GM12878 (cell line): ENCODE measurements around the gene PRKG1. TPM values are rescaled to one million over a fixed set of nuclear protein-coding genes. Genes with fewer than 3 reads are reported as not detected.

Experiments used
- ATAC-seq: fragments of 200-7000 bp; cut with Tn5 transposase; 3 replicates; pipeline ENCODE4 v1.9.1; 2020; ENCODE audit warnings: mild to moderate bottlenecking, moderate library complexity
- BruUV-seq: library from RNA; stranded (reverse); fragments of 400-500 nt; replicated peaks from 2 replicates; lab custom pipeline; 2021; lab: Mats Ljungman, UMichigan
- CTCF ChIA-PET: fragments of 300-600 bp; sonication (Branson Sonifier 250); formaldehyde crosslinking; extraction: SDS; loops from one replicate; lab custom pipeline; 2021; ENCODE audit warnings: inconsistent platforms; lab: Yijun Ruan, JAX
- POLR2A ChIA-PET: fragments of 350-600 bp; formaldehyde crosslinking; extraction: SDS; loops from one replicate; lab custom pipeline; 2021; ENCODE audit warnings: inconsistent platforms; lab: Charles Lee
- RAD21 ChIA-PET: fragments of 300-600 bp; sonication (Branson Sonifier 250); formaldehyde crosslinking; loops from one replicate; lab custom pipeline; 2023; ENCODE audit warnings: antibody characterized with exemption; ENCODE audit not compliant: unreplicated experiment; lab: Charles Lee
- SMC1A ChIA-PET: fragments of 300-600 bp; sonication (Branson Sonifier 250); formaldehyde crosslinking; loops from one replicate; lab custom pipeline; 2023; ENCODE audit not compliant: unreplicated experiment, uncharacterized antibody; lab: Charles Lee
- DNase-seq: peaks from one replicate; pipeline ENCODE4 v3.0.0-alpha.2; 2011; ENCODE audit warnings: low read depth, low spot score
- FAIRE-seq: peaks from 3 replicates; lab custom pipeline; 2011; peaks lifted over from hg19 to GRCh38; lab: Jason Lieb, UNC
- H2AFZ ChIP-seq: 2 replicates; pipeline ENCODE4 v1.6.0; 2011; ENCODE audit warnings: low read depth, low read length, control low read depth; ENCODE audit not compliant: control insufficient read depth
- H3K27ac ChIP-seq: 2 replicates; pipeline ENCODE4 v1.5.1; 2011; ENCODE audit warnings: control low read depth; ENCODE audit not compliant: control insufficient read depth, insufficient read depth
- H3K27me3 ChIP-seq, 2 experiments: replicated peaks in 1 of 2; 2 replicates each; pipeline versions ENCODE4 v1.6.0 to v1.6.1; 2011; ENCODE audit warnings: low read length in 1 of 2; ENCODE audit not compliant: control insufficient read depth in 2 of 2, insufficient read depth in 2 of 2
- H3K36me3 ChIP-seq, 2 experiments: 2 replicates each; pipeline ENCODE4 v1.5.1; 2011; ENCODE audit warnings: low read length in 1 of 2; ENCODE audit not compliant: control insufficient read depth in 2 of 2, insufficient read depth in 2 of 2
- H3K4me1 ChIP-seq: 2 replicates; pipeline ENCODE4 v1.6.1; 2011; ENCODE audit warnings: mild to moderate bottlenecking, low read length, moderate library complexity, mixed read lengths; ENCODE audit not compliant: control insufficient read depth, insufficient read depth
- H3K4me2 ChIP-seq: 2 replicates; pipeline ENCODE4 v1.6.0; 2011; ENCODE audit warnings: control low read depth; ENCODE audit not compliant: control insufficient read depth, insufficient read depth
- H3K4me3 ChIP-seq: fragments of 200-600 bp; sonication (generic); 2 replicates; pipeline ENCODE4 v1.5.1; 2016
- H3K79me2 ChIP-seq: 2 replicates; pipeline ENCODE4 v1.6.0; 2011; ENCODE audit warnings: low read length; ENCODE audit not compliant: control insufficient read depth, insufficient read depth
- H3K9ac ChIP-seq: 2 replicates; pipeline ENCODE4 v1.8.0; 2011; ENCODE audit warnings: low read length, control low read depth, mixed read lengths; ENCODE audit not compliant: control insufficient read depth, insufficient read depth
- H3K9me3 ChIP-seq: replicated peaks from 3 replicates; pipeline ENCODE4 v1.5.1; 2011; ENCODE audit warnings: mild to moderate bottlenecking, low read length; ENCODE audit not compliant: control insufficient read depth, insufficient read depth
- H4K20me1 ChIP-seq: 2 replicates; pipeline ENCODE4 v1.6.0; 2011; ENCODE audit not compliant: control insufficient read depth, insufficient read depth
- BCLAF1 ChIP-seq: fragments of 450-650 bp; IDR thresholded peaks from 2 replicates; pipeline ENCODE4 v1.6.1; 2017; ENCODE audit warnings: antibody characterized with exemption, mild to moderate bottlenecking, moderate library complexity
- BHLHE40 ChIP-seq, 2 experiments: fragments of 450-650 bp in 1 of 2; IDR thresholded peaks; 2 replicates each; pipeline ENCODE4 v1.6.1; 2011 to 2017; ENCODE audit warnings: low read depth in 2 of 2, borderline replicate concordance in 1 of 2, improper control_type of control experiment in 1 of 2, low read length in 1 of 2, mild to moderate bottlenecking in 1 of 2
- CEBPZ ChIP-seq: fragments of 150-350 bp; IDR thresholded peaks from 2 replicates; pipeline ENCODE4 v1.6.1; 2016; ENCODE audit warnings: low read depth, low read length
- JUNB ChIP-seq: IDR thresholded peaks from 2 replicates; pipeline ENCODE4 v1.6.1; 2016; ENCODE audit warnings: antibody characterized with exemption, mild to moderate bottlenecking
- NRF1 ChIP-seq: conservative IDR thresholded peaks from 2 replicates; pipeline ENCODE4 v1.6.1; 2011; ENCODE audit warnings: mild to moderate bottlenecking, low read depth, low read length, improper control_type of control experiment
- POLR2AphosphoS2 ChIP-seq: IDR thresholded peaks from 2 replicates; pipeline ENCODE4 v1.6.1; 2011; ENCODE audit warnings: low read depth, mild to moderate bottlenecking, low read length, improper control_type of control experiment, moderate library complexity
- TCF3 ChIP-seq: IDR thresholded peaks from 2 replicates; pipeline ENCODE4 v1.6.1; 2012; ENCODE audit warnings: low read depth, mild to moderate bottlenecking, low read length, borderline replicate concordance; ENCODE audit not compliant: insufficient read depth
- WGBS: methylation state at CpG from one replicate; pipeline ENCODE4 v1.1.6; 2016; ENCODE audit warnings: low lambda C conversion rate; ENCODE audit not compliant: insufficient replicate concordance, insufficient coverage; ENCODE audit errors: missing lambda C conversion rate; 5-methylcytosine and 5-hydroxymethylcytosine counted together
- in situ Hi-C: fragments of 300-500 bp; cut with MboI; formaldehyde crosslinking; loops from 9 replicates; pipeline ENCODE4 v1.14.3; 2018; ENCODE audit warnings: mixed read lengths
- intact Hi-C: fragments of 100-400 bp; cut with micrococcal nuclease; formaldehyde crosslinking; loops from one replicate; pipeline ENCODE4 v1.14.2; 2022; ENCODE audit not compliant: unreplicated experiment
- polyA plus RNA-seq, 11 experiments: library from polyadenylated mRNA; depleted of rRNA in 4 of 11; unstranded in 6 of 11; stranded (reverse) in 5 of 11; fragments of >200 nt; fragmentation: Nextera tagmentation in 4 of 11; fragmentation: Illumina TruSeq in 1 of 11; extraction: Ambion mirVana in 4 of 11; extraction: Trizol in 1 of 11; gene quantifications; 1 replicate in 1 of 11; 2 replicates in 10 of 11; pipeline versions ENCODE4 v1.2.1 to v1.2.3, GENCODE V29; 2011 to 2016; ENCODE audit warnings: inconsistent platforms in 2 of 11, missing spikeins in 2 of 11, low read depth in 1 of 11
- total RNA-seq, 4 experiments: library from RNA; depleted of rRNA in 3 of 4; stranded (reverse); fragments of >200 nt in 3 of 4; fragmentation: Illumina TruSeq in 1 of 4; extraction: Trizol in 1 of 4; gene quantifications; 2 replicates each; pipeline versions ENCODE4 v1.2.1 to v1.2.3, GENCODE V29; 2013 to 2021

PRKG1 gene
- total and polyA plus RNA-seq, 10 of the 15 experiments (the other 5 are each of a cell fraction or from before 2014, with no cell fraction given) = 0.04 to 0.05 TPM; not detected in 8

DNA sequence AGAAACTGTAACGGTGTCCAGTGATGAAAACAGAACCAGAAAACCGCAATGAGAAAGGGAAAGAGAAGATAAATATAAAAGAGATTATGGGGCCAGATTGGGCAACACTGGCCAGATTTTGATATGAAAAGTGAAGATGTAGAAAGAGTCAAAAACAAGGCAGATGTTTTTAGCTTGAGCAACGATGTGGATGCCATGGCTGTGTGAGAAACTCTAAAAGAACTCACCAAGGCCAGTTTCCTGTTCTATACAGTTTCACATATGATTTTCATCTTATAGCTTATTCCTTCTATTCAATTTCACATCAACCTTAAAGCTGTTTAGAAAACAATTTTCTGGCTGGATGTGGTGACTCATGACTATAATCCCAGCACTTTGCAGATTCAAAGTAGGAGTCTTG is 588.8 kb downstream of the PRKG1 start:
- 2% methylated on average over 3 of the region's 3 CpGs for WGBS
- intact Hi-C loops (no loop called here), in situ Hi-C loops (no loop called here)
- Histone ChIP-seq H3K36me3 (no peaks in the 10 kb centered on the region), H3K9ac (no peak overlapping the region), H2AFZ (no peak overlapping the region), H3K27me3 (no peaks in the 10 kb centered on the region), H4K20me1 (no peaks in the 10 kb centered on the region), H3K4me3 (no peak overlapping the region), H3K9me3 (no peaks in the 10 kb centered on the region), H3K4me2 (no peak overlapping the region), H3K27ac (no peak overlapping the region), H3K4me1 (no peaks in the 10 kb centered on the region), H3K79me2 (no peaks in the 10 kb centered on the region)
- CTCF ChIA-PET = no interaction called here
- ATAC-seq (no peak), FAIRE-seq (no peak), DNase-seq (no peak)
- POLR2A ChIA-PET = interaction anchor here (0.6 kb wide), 1 partner anchor 25 kb away, joined by 4 read pairs; no protein-coding TSS in a partner anchor
- no TSS peak for BruUV-seq
- RAD21 ChIA-PET = interaction anchor here (0.6 kb wide), 1 partner anchor 20 kb away, joined by 3 read pairs; no protein-coding TSS in a partner anchor
- TF ChIP-seq POLR2AphosphoS2 (no peak), TCF3 (no peak), NRF1 (no peak)
- SMC1A ChIA-PET = interaction anchor here (1.9 kb wide), 1 partner anchor 16 kb away, joined by 6 read pairs; no protein-coding TSS in a partner anchor

DNA sequence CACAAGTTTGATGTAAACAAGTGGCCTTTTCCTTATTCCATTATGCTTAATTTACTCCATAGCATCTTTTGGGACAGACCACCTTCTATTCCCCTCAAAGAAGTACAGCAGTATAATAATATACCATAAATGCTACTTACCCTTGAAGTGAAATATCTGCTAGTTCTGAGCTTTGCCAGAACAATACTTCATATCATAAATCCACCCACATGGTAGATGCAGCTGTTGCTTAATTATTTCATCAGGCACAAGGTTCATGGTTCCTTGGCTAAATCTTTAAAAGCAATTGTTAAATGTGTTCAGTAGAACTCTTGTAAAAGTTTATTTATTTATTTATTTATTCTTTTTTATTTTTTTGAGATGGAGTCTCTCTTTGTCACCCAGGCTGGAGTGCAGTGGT is 592.2 kb downstream of the PRKG1 start:
- Histone ChIP-seq H3K4me1 (no peaks in the 10 kb centered on the region), H3K27ac (no peak overlapping the region), H4K20me1 (no peaks in the 10 kb centered on the region), H3K9ac (no peak overlapping the region), H3K4me3 (no peak overlapping the region), H3K4me2 (no peak overlapping the region), H3K9me3 (no peaks in the 10 kb centered on the region), H3K36me3 (no peaks in the 10 kb centered on the region), H3K79me2 (no peaks in the 10 kb centered on the region), H3K27me3 (no peaks in the 10 kb centered on the region), H2AFZ (no peak overlapping the region)
- DNase-seq (no peak), FAIRE-seq (no peak), ATAC-seq (no peak)
- TF ChIP-seq CEBPZ = no peak
- no peak for TF ChIP-seq BHLHE40 (IDR thresholded peaks at IDR 0.05; ENCODE audit: borderline replicate concordance in 1 of 2, low read depth in 2 of 2, low read length in 1 of 2)
- TF ChIP-seq JUNB = no peak
- TF ChIP-seq BCLAF1 = no peak
- in situ Hi-C loops (no loop called here), intact Hi-C loops (no loop called here)
- CTCF ChIA-PET = no interaction called here
- no TSS peak for BruUV-seq
- POLR2A ChIA-PET = no interaction called here
- RAD21 ChIA-PET = no interaction called here
- SMC1A ChIA-PET = interaction anchor here (0.8 to 1.1 kb wide), 2 partner anchors 8 to 14 kb away, joined by 3 read pairs; no protein-coding TSS in a partner anchor
